ENCODE data around the gene CAMSAP1.
"Not testable (repeated sequence)": the region's sequence is repeated elsewhere in the genome, so short reads cannot be mapped to it uniquely, and the experiment has no call there.

Gene CAMSAP1

DNA sequence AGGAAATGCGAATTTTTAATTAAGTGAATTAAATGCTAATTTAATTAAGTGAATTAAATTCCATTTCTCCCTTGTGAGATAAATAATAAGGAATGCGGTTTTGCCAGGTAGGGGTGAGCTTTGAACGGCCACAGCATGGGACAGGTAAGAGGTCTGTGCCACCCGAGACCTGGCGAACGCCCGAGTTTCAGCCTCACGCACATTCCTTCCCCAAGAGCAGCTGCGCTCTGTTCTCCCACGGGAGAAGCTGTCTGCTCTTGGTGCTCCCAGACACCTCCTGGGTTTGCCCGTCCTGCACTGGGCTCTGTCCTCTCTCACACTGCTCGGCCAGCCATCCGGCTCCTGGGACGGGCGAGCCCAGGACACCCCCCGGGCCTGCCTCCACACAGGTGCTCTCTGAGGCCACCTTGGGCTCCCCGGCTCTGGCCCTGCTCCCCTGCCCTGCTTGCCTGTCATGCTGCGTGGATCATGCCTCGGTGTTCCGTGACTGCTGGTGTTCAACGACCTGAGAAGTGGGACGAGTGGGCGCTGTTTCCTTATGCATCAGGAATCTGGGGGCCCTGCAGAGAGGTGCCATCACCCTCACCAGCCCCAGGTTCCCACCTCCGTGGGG is 13.7 kb upstream of the CAMSAP1 start:
- Mint-ChIP-seq H3K27ac (no peak overlapping the region), H3K36me3 (ENCODE audit: low read depth) (peaks cover 88% of the 10 kb centered on the region), H3K9me3 (peaks cover 26% of the 10 kb centered on the region), H3K4me3 (no peak overlapping the region), H3K27me3 (no peaks in the 10 kb centered on the region), H3K4me1 (ENCODE audit: low read depth) (peaks cover 12% of the 10 kb centered on the region)
- intact Hi-C loops (cut with micrococcal nuclease): loop anchor here (10.0 kb wide), 1 partner anchor 56 kb away; no protein-coding TSS in a partner anchor

DNA sequence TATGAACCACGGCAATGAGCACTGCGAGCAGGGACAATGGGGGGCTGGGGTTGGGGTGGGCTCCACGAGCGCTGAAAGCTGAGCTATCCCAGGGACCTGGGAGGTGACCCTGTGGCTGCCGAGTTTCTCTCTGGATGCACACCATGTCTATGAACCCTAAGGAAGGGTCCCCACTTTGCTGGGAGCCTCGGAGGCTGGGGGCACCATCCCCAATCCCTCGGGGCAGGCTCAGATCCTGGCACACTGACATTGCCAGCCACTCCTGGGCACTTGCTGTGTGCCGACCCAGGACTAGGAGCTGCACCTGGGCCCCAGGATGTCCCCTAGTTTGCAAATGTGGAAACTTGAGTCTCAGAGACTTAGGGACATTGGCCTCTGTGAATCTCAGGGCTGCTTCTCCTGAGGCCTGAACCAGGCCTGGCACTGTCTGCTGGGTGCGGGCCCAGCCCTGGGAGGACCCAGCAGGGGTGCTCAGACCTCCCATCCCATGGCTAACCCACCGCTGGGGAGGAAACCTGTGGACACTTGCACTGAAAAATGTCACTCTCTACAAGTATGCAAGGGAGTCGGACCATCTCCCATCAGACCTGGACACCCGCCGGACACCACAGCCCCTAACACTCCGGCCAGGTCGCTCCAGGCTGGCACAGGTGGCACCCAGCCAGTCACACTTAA is 13.0 kb upstream of the CAMSAP1 start:
- peaks cover 5% of the 10 kb centered on the region for H3K4me1 Mint-ChIP-seq (ENCODE audit: low read depth)
- H3K27ac Mint-ChIP-seq: no peak overlapping the region
- no peaks in the 10 kb centered on the region for H3K27me3 Mint-ChIP-seq
- H3K4me3 Mint-ChIP-seq: no peak overlapping the region
- H3K9me3 Mint-ChIP-seq: peaks cover 33% of the 10 kb centered on the region
- intact Hi-C loops (cut with micrococcal nuclease): loop anchor here (10.0 kb wide), 1 partner anchor 56 kb away; no protein-coding TSS in a partner anchor
- H3K36me3 Mint-ChIP-seq (ENCODE audit: low read depth): peaks cover 88% of the 10 kb centered on the region

DNA sequence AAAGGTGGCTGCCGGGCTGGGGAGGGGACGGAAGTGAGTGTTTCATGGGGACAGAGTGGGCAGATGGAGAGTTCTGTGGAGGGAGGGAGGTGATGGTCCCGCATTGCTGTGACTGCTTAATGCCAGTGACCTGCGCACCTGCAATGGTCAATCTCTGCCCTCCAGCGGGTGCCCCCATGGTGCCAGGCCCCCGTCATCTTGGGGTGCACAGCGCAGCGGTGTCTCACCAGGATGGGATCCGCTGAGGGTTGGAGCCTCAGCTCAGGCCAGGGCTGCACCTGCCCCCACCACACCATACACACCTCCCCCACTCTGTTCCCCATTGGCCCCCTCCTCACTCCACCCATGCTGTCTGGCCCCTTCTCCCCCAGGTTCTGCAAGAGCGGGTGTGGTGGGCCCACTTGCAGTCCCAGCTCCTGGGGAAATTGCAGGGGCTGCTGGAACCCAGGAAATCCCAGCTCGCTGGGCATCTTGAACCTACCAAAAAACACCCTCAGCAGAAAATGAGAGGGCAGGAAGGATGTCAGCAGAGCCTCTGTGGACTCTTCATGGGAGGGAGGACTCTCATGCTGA is 12.1 kb upstream of the CAMSAP1 start:
- H3K4me3 Mint-ChIP-seq: no peak overlapping the region
- peaks cover 88% of the 10 kb centered on the region for H3K36me3 Mint-ChIP-seq (ENCODE audit: low read depth)
- peak overlapping the region; percentile 19 for H3K27ac Mint-ChIP-seq

DNA sequence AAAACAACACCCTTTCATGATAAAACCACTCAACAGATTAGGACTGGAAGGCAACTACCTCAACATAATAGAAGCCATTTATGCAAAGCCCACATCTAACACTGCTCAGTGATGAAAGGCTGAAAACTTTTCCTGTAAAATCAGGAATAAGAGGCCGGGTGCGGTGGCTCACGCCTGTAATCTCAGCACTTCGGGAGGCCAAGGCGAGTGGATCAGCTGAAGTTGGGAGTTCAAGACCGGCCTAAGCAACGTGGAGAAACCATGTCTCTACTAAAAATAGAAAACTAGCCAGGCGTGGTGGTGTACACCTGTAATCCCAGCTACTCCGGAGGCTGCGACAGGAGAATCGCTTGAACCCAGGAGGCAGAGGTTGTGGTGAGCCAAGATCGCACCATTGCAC is 8.9 kb upstream of the CAMSAP1 start:
- intact Hi-C loops (cut with micrococcal nuclease); H3K4me3 Mint-ChIP-seq; H3K27ac Mint-ChIP-seq; H3K27me3 Mint-ChIP-seq: not testable (repeated sequence)
- Mint-ChIP-seq H3K36me3 (ENCODE audit: low read depth) (peaks cover 88% of the 10 kb centered on the region), H3K9me3 (peaks cover 43% of the 10 kb centered on the region), H3K4me1 (ENCODE audit: low read depth) (peaks cover 12% of the 10 kb centered on the region)

More for the DNA sequence above, 12.1 kb upstream of the CAMSAP1 start:
- peaks cover 43% of the 10 kb centered on the region for H3K9me3 Mint-ChIP-seq
- intact Hi-C loops (cut with micrococcal nuclease): no loop called here
- no peaks in the 10 kb centered on the region for H3K27me3 Mint-ChIP-seq
- no peaks in the 10 kb centered on the region for H3K4me1 Mint-ChIP-seq (ENCODE audit: low read depth)

DNA sequence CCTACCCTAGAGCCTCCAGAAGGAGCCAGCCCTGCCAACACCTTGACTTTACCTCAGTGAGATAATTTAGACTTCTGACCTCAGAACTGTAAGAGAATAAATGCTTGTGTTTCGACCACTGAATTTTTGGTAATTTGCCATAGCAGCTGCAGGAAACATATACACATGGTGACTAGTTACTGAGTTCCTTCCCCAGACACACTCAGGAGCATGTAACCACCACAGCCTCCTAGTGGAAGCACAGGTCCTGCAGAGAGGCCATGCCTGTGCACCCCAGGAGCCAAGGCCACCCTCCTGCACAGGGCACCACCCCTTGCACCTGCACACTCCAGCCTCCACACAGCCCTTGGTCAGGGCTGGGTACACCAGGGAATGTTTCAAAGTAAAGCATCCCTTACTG is 7.6 kb upstream of the CAMSAP1 start:
- Mint-ChIP-seq H3K9me3 (peaks cover 43% of the 10 kb centered on the region), H3K4me3 (no peak overlapping the region), H3K27me3 (no peaks in the 10 kb centered on the region), H3K36me3 (ENCODE audit: low read depth) (peaks cover 96% of the 10 kb centered on the region), H3K27ac (no peak overlapping the region), H3K4me1 (ENCODE audit: low read depth) (peaks cover 24% of the 10 kb centered on the region)
- intact Hi-C loops (cut with micrococcal nuclease): no loop called here

GRCh38 chr9:135911233-135911632 is 3.9 kb upstream of the CAMSAP1 start:
- Mint-ChIP-seq H3K9me3 (peaks cover 18% of the 10 kb centered on the region), H3K36me3 (ENCODE audit: low read depth) (peaks cover 73% of the 10 kb centered on the region), H3K4me1 (ENCODE audit: low read depth) (peaks cover 44% of the 10 kb centered on the region), H3K27ac (peak overlapping the region; percentile 11)
- H3K27me3 Mint-ChIP-seq; intact Hi-C loops (cut with micrococcal nuclease); H3K4me3 Mint-ChIP-seq: not testable (repeated sequence)

DNA sequence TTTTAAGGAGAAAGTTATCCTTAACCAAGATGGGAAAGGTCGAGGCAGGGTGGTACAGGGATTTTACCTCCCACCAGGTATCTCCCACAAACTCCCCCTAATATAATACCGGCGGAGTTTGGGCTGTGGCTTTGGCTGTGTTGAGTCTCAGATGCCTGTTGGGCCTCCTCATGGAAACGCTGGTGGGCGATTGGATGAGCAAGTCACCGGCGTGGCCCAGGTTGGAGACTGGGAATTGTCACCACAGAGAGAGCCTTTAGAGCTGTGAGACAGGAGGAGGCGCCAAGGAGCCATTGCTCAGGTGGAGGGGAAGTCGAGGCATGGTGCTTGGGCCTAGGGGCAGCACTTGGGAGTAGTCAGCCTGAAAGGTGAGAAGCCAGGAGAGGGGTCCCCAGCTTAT is 3.4 kb upstream of the CAMSAP1 start:
- H3K4me3 Mint-ChIP-seq: no peak overlapping the region
- H3K27me3 Mint-ChIP-seq: no peaks in the 10 kb centered on the region
- peaks cover 47% of the 10 kb centered on the region for H3K4me1 Mint-ChIP-seq (ENCODE audit: low read depth)
- peak overlapping the region; percentile 11 for H3K27ac Mint-ChIP-seq
- intact Hi-C loops (cut with micrococcal nuclease): no loop called here
- peaks cover 68% of the 10 kb centered on the region for H3K36me3 Mint-ChIP-seq (ENCODE audit: low read depth)
- peaks cover 13% of the 10 kb centered on the region for H3K9me3 Mint-ChIP-seq

GRCh38 chr9:135910216-135910615 is 2.9 kb upstream of the CAMSAP1 start:
- H3K27ac Mint-ChIP-seq: peak overlapping the region; percentile 61
- intact Hi-C loops (cut with micrococcal nuclease): no loop called here
- no peaks in the 10 kb centered on the region for H3K27me3 Mint-ChIP-seq
- peaks cover 67% of the 10 kb centered on the region for H3K36me3 Mint-ChIP-seq (ENCODE audit: low read depth)
- peaks cover 8% of the 10 kb centered on the region for H3K9me3 Mint-ChIP-seq
- H3K4me1 Mint-ChIP-seq (ENCODE audit: low read depth): peaks cover 53% of the 10 kb centered on the region
- peak overlapping the region; percentile 23 for H3K4me3 Mint-ChIP-seq

DNA sequence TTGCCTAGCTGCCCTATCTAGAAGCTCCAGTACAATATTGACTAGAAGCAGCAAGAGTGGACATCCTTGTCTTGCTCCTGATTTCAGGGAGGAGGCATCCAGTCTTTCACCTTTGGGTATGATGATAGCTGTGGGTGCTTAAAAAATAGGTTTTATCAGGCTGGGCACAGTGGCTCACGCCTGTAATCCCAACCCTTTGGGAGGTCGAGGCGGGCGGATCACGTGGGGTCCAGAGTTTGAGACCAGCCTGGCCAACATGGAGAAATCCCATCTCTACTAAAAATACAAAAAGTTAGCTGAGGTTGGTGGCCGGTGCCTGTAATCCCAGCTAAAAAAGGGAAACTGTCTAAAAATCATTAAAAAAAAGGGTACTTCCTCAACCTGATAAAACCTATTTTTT is 2.0 kb upstream of the CAMSAP1 start:
- H3K4me1 Mint-ChIP-seq (ENCODE audit: low read depth): peaks cover 61% of the 10 kb centered on the region
- peak overlapping the region; percentile 70 for H3K4me3 Mint-ChIP-seq
- no peaks in the 10 kb centered on the region for H3K9me3 Mint-ChIP-seq
- peak overlapping the region; percentile 61 for H3K27ac Mint-ChIP-seq
- no peaks in the 10 kb centered on the region for H3K27me3 Mint-ChIP-seq
- intact Hi-C loops (cut with micrococcal nuclease): no loop called here
- peaks cover 60% of the 10 kb centered on the region for H3K36me3 Mint-ChIP-seq (ENCODE audit: low read depth)

GRCh38 chr9:135908754-135909204 is 1.4 kb upstream of the CAMSAP1 start:
- Mint-ChIP-seq H3K4me1 (ENCODE audit: low read depth) (peaks cover 67% of the 10 kb centered on the region), H3K27ac (peak overlapping the region; percentile 61), H3K27me3 (no peaks in the 10 kb centered on the region), H3K4me3 (peak overlapping the region; percentile 70), H3K36me3 (ENCODE audit: low read depth) (peaks cover 54% of the 10 kb centered on the region), H3K9me3 (no peaks in the 10 kb centered on the region)
- intact Hi-C loops (cut with micrococcal nuclease): no loop called here

- Mint-ChIP-seq H3K4me1 (ENCODE audit: low read depth) (peaks cover 73% of the 10 kb centered on the region), H3K36me3 (ENCODE audit: low read depth) (peaks cover 48% of the 10 kb centered on the region), H3K27ac (peak overlapping the region; percentile 61), H3K9me3 (no peaks in the 10 kb centered on the region), H3K27me3 (no peaks in the 10 kb centered on the region), H3K4me3 (peak overlapping the region; percentile 70)
- intact Hi-C loops (cut with micrococcal nuclease): no loop called here
These were observed 877 bp upstream of the CAMSAP1 start for GRCh38 chr9:135908093-135908753.

DNA sequence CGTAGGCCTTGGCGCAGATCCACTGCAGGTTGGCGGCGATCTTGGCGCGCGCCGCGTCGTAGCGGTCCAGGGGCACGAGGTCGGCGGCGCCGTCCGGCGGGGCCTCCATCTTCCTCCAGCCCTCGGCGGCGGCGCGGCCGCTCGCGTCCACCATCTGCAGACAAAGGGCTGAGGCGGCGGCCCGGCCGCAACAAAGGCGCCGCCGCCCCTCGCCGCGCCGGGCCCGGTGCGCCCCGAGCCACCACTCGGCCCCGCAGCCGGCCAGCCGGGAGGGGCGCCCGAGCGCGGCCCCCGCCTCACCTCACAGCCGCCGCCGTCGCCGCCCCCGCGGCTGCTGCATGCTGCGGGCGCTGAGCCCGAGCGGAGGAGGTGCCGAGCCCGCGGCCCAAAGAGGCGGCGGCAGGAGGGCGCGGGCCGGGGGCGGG is 328 bp downstream of the CAMSAP1 start:
- intact Hi-C loops (cut with micrococcal nuclease): loop anchor here (2.0 kb wide), 1 partner anchor 20 kb away; no protein-coding TSS in a partner anchor
- Mint-ChIP-seq H3K9me3 (no peaks in the 10 kb centered on the region), H3K4me3 (peak overlapping the region; percentile 65), H3K36me3 (ENCODE audit: low read depth) (peaks cover 40% of the 10 kb centered on the region), H3K27me3 (no peaks in the 10 kb centered on the region), H3K27ac (peak overlapping the region; percentile 58), H3K4me1 (ENCODE audit: low read depth) (peaks cover 78% of the 10 kb centered on the region)

DNA sequence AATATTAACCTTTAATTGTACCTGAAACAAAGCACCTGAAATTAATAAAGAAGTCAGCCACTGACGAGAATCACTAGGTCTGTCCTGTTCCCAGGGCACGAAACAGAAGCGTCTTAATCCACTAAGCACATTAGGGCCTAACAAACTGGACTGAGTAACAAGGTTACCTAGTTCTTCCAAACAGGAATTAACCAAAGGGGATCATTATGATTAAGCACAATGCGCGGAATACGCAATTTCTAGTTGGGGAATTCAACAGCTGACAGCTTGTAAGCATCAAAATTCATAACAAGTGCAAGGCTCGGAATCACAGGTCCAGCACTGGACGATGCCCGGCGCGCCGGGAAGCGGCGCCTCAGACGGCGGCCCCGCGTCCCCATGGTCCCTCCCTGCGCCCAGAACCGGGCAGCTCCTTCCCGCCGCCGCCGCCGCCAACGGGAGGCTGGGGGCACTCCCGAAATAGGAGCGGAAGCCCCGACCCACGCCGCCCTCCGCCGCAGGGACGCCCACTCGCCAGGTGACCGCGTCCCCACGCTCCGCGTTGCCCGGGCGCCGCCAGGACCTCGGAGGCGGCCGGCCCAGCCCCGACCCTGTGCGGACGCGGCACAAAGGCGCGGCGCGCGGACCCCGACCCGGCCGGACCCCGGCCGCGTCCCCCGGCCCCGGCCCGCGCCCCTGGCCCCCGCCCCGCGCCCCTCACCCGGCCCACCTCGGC is 898 bp downstream of the CAMSAP1 start:
- intact Hi-C loops (cut with micrococcal nuclease): loop anchor here (2.0 kb wide), 1 partner anchor 20 kb away; no protein-coding TSS in a partner anchor
- Mint-ChIP-seq H3K4me3 (peak overlapping the region; percentile 65), H3K36me3 (ENCODE audit: low read depth) (peaks cover 40% of the 10 kb centered on the region), H3K9me3 (no peaks in the 10 kb centered on the region), H3K27ac (peak overlapping the region; percentile 58), H3K27me3 (no peaks in the 10 kb centered on the region), H3K4me1 (ENCODE audit: low read depth) (peaks cover 78% of the 10 kb centered on the region)

Data from dendritic cell treated with granulocyte-macrophage colony-stimulating factor and Interleukin-4, amounts not matched to agents 40 ng/mL and 50 ng/mL, for 4 days (primary cell).